Astrocyte (in vitro differentiated cells and primary cell): Measurements from ENCODE around the gene NSMF. TPM values are rescaled to one million over a fixed set of nuclear protein-coding genes. Genes with fewer than 3 reads are reported as not detected.

Experiments used
- DNase-seq: peaks from one replicate; pipeline ENCODE4 v3.0.0-alpha.2; 2010; ENCODE audit warnings: low read depth
- FAIRE-seq: peaks from 2 replicates; lab custom pipeline; 2011; peaks lifted over from hg19 to GRCh38; lab: Jason Lieb, UNC
- H2AFZ ChIP-seq: 2 replicates; pipeline ENCODE4 v1.6.0; 2012; ENCODE audit warnings: low read depth, low read length, inconsistent platforms
- H3K27ac ChIP-seq: 2 replicates; pipeline ENCODE4 v1.5.1; 2011; ENCODE audit warnings: low read depth, low read length, inconsistent platforms
- H3K27me3 ChIP-seq: 2 replicates; pipeline ENCODE4 v1.6.0; 2011; ENCODE audit warnings: low read length, inconsistent platforms; ENCODE audit not compliant: insufficient read depth
- H3K36me3 ChIP-seq: 2 replicates; pipeline ENCODE4 v1.5.1; 2011; ENCODE audit warnings: low read length, inconsistent platforms; ENCODE audit not compliant: insufficient read depth
- H3K4me1 ChIP-seq: 2 replicates; pipeline ENCODE4 v1.5.1; 2011; ENCODE audit warnings: low read length, inconsistent platforms; ENCODE audit not compliant: insufficient read depth
- H3K4me2 ChIP-seq: 2 replicates; pipeline ENCODE4 v1.6.0; 2012; ENCODE audit warnings: low read length, inconsistent platforms
- H3K4me3 ChIP-seq: 2 replicates; pipeline ENCODE4 v1.5.1; 2011; ENCODE audit warnings: low read depth, mild to moderate bottlenecking, low read length, inconsistent platforms; ENCODE audit not compliant: insufficient read depth
- H3K79me2 ChIP-seq: 2 replicates; pipeline ENCODE4 v1.6.0; 2012; ENCODE audit warnings: mild to moderate bottlenecking, low read length, inconsistent platforms; ENCODE audit not compliant: insufficient read depth
- H3K9ac ChIP-seq: 2 replicates; pipeline ENCODE4 v1.6.0; 2012; ENCODE audit warnings: mild to moderate bottlenecking, low read length, inconsistent platforms
- H3K9me3 ChIP-seq: 2 replicates; pipeline ENCODE4 v1.5.1; 2012; ENCODE audit warnings: low read depth, mild to moderate bottlenecking, low read length, inconsistent platforms; ENCODE audit not compliant: insufficient read depth
- H4K20me1 ChIP-seq: 2 replicates; pipeline ENCODE4 v1.6.0; 2012; ENCODE audit warnings: low read length, inconsistent platforms; ENCODE audit not compliant: insufficient read depth
- H3K27ac Mint-ChIP-seq: one replicate; pipeline ENCODE4 v1.8.0; 2021; ENCODE audit warnings: mild to moderate bottlenecking, mixed read lengths; ENCODE audit not compliant: unreplicated experiment
- H3K27me3 Mint-ChIP-seq: one replicate; pipeline ENCODE4 v1.8.0; 2021; ENCODE audit warnings: low read depth, mixed read lengths; ENCODE audit not compliant: unreplicated experiment
- H3K36me3 Mint-ChIP-seq: one replicate; pipeline ENCODE4 v1.8.0; 2021; ENCODE audit warnings: low read depth, mixed read lengths; ENCODE audit not compliant: unreplicated experiment
- H3K4me1 Mint-ChIP-seq: one replicate; pipeline ENCODE4 v1.8.0; 2021; ENCODE audit warnings: low read depth, mixed read lengths; ENCODE audit not compliant: unreplicated experiment
- H3K4me3 Mint-ChIP-seq: one replicate; pipeline ENCODE4 v1.8.0; 2021; ENCODE audit warnings: mild to moderate bottlenecking, moderate library complexity, mixed read lengths; ENCODE audit not compliant: unreplicated experiment
- H3K9me3 Mint-ChIP-seq: one replicate; pipeline ENCODE4 v1.8.0; 2021; ENCODE audit warnings: mild to moderate bottlenecking, mixed read lengths; ENCODE audit not compliant: unreplicated experiment
- EZH2 ChIP-seq: IDR thresholded peaks from 2 replicates; pipeline ENCODE4 v1.6.1; 2012; ENCODE audit warnings: mild to moderate bottlenecking, low read length, inconsistent platforms; ENCODE audit not compliant: insufficient read depth
- total RNA-seq: library from RNA; stranded (reverse); gene quantifications from 2 replicates; pipeline ENCODE4 v1.2.1, GENCODE V29; 2021
- TF ChIP-seq, protein P1 (sequence below): IDR thresholded peaks from 2 replicates; pipeline ENCODE4 v1.5.1; 2011; ENCODE audit warnings: low read depth, mild to moderate bottlenecking, inconsistent platforms, low read length, moderate library complexity; ENCODE audit not compliant: insufficient read depth

Gene NSMF
- total RNA-seq, 1 donor from 2014 or later = 50.5 TPM

DNA sequence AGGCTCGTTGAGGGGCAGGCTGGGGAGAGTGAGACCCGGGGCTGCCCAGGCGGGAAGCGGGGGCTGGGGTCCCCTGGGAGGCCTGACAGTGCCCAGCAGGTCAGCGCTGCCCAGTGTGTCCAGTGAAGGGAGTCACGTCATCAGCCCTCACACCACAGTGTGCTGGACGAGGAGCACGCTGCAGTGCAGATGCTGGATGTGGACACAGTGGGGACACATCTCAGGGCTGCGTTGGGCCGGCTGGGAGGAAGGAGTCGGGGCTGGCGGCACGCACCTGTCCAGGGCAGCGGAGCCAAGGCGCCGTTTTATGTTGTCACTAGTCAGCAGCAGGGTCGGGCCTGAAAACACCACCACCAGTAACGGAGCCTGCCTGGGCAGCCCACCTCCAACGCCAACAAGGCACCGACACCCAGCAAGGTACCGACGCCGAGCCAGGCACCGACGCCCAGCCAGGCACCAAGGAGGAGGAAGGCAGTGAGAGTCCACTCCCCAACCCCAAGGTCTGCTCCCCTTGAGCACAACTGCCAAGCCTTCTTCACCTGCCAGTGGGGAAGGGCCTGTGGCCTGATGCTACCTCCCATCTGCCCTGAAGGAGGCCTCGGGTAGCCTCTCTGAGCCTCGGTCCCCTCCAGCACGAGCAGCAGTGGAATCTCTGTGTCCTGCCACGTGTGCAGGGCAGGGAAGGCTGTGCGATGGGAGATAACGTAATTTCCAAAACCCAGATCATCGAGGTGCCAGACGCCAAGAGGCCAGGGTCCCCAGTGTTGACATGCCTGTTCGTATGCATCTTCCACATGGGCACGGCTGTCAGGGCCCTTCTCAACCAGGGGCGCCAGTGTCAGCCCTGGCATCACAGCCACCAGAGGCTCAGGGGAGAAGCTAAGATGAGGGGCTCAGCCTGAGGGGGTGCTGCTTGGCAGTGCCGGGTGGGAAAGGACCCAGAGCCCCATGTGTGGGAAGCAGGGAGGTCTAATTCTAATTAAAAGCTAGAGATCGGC, 21.9 kb upstream of the NSMF start:
- Histone ChIP-seq H3K9ac (no peak overlapping the region), H3K79me2 (no peaks in the 10 kb centered on the region), H2AFZ (no peak overlapping the region), H3K27me3 (no peaks in the 10 kb centered on the region), H4K20me1 (no peaks in the 10 kb centered on the region), H3K4me2 (no peak overlapping the region), H3K4me3 (no peak overlapping the region), H3K36me3 (no peaks in the 10 kb centered on the region), H3K27ac (no peak overlapping the region), H3K4me1 (peaks cover 10% of the 10 kb centered on the region), H3K9me3 (peaks cover under 1% of the 10 kb centered on the region)
- peaks cover 2% of the 10 kb centered on the region for H3K9me3 Mint-ChIP-seq
- H3K27ac Mint-ChIP-seq = no peak overlapping the region
- H3K4me1 Mint-ChIP-seq = peaks cover 7% of the 10 kb centered on the region
- TF ChIP-seq EZH2 = no peak
- TF ChIP-seq, protein P1, sequence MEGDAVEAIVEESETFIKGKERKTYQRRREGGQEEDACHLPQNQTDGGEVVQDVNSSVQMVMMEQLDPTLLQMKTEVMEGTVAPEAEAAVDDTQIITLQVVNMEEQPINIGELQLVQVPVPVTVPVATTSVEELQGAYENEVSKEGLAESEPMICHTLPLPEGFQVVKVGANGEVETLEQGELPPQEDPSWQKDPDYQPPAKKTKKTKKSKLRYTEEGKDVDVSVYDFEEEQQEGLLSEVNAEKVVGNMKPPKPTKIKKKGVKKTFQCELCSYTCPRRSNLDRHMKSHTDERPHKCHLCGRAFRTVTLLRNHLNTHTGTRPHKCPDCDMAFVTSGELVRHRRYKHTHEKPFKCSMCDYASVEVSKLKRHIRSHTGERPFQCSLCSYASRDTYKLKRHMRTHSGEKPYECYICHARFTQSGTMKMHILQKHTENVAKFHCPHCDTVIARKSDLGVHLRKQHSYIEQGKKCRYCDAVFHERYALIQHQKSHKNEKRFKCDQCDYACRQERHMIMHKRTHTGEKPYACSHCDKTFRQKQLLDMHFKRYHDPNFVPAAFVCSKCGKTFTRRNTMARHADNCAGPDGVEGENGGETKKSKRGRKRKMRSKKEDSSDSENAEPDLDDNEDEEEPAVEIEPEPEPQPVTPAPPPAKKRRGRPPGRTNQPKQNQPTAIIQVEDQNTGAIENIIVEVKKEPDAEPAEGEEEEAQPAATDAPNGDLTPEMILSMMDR = no peak
- FAIRE-seq (no peak), DNase-seq (no peak)
- H3K4me3 Mint-ChIP-seq = no peak overlapping the region
- H3K36me3 Mint-ChIP-seq = peaks cover 6% of the 10 kb centered on the region
- peaks cover 8% of the 10 kb centered on the region for H3K27me3 Mint-ChIP-seq

DNA sequence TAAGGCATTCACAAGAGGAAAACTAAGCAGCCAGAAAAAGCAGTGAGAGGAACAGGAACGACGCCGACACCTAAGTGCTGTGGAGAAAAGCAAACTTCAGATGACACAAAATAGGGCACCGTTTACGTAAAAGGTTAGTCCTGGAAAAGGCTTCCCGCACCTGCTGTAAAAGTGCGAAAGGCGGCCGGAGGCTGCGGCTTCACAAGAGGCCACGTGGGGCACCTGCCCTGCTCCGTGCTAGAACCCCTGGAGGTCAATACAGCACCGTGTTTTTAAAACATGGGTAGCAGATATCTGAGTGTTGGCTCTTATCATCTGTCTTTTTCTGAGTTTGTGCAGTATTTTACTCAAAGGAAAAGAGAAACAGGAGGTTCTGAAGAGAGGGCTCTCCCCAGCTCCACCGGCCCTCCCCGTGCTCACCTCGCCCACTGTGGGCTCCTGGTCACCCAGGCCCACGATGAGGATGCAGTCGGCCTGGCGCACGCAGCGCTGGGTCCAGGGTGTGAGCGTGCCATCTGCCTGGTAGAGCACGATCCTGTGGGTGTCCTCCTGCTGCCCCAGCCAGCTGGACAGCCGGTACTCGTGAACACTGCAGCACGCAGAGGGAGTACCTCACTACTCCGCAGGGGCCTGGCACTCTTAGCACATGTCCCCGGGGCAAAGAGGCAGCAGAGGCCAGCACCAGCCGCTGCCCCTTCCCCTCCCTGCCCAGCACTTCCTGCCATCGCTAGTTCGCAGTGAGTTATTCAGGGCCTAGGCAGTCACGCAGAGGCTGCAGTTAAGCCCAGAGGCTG, 21.0 kb upstream of the NSMF start:
- H3K4me3 Mint-ChIP-seq = no peak overlapping the region

More for the DNA sequence above, 21.0 kb upstream of the NSMF start:
- Histone ChIP-seq H3K36me3 (no peaks in the 10 kb centered on the region), H3K27ac (no peak overlapping the region), H3K27me3 (no peaks in the 10 kb centered on the region), H3K4me1 (peaks cover 10% of the 10 kb centered on the region), H3K4me2 (no peak overlapping the region), H3K79me2 (no peaks in the 10 kb centered on the region), H4K20me1 (no peaks in the 10 kb centered on the region), H2AFZ (no peak overlapping the region), H3K9me3 (peaks cover 5% of the 10 kb centered on the region), H3K9ac (no peak overlapping the region), H3K4me3 (no peak overlapping the region)
- Mint-ChIP-seq H3K36me3 (peaks cover 6% of the 10 kb centered on the region), H3K27ac (no peak overlapping the region), H3K27me3 (peaks cover 8% of the 10 kb centered on the region), H3K9me3 (peaks cover 7% of the 10 kb centered on the region), H3K4me1 (peaks cover 7% of the 10 kb centered on the region)
- TF ChIP-seq, protein P1 = no peak
- no peak for TF ChIP-seq EZH2
- FAIRE-seq (no peak), DNase-seq (no peak)
